HepG2 (cell line): ENCODE measurements around the gene PRKAR1B. TPM values are rescaled to one million over a fixed set of nuclear protein-coding genes. Genes with fewer than 3 reads are reported as not detected.
A peak's percentile ranks its signal among the peaks of the same experiment; 100 is the strongest.

Experiments
- ATAC-seq: fragments of 200-7000 bp; cut with Tn5 transposase; 3 replicates; pipeline ENCODE4 v1.9.1; 2020; ENCODE audit warnings: mild to moderate bottlenecking, moderate library complexity
- BruUV-seq: library from RNA; stranded (reverse); fragments of 400-500 nt; replicated peaks from 2 replicates; lab custom pipeline; 2021; lab: Mats Ljungman, UMichigan
- CTCF ChIA-PET: fragments of 300-600 bp; formaldehyde crosslinking; extraction: SDS; loops from one replicate; lab custom pipeline; 2021; ENCODE audit warnings: low total read pairs, inconsistent platforms, low intra/inter-chr PET ratio; lab: Yijun Ruan, JAX
- POLR2A ChIA-PET: fragments of 350-600 bp; sonication (Branson Sonifier 250); formaldehyde crosslinking; loops from one replicate; lab custom pipeline; 2020; ENCODE audit warnings: antibody characterized with exemption, inconsistent platforms; lab: Yijun Ruan, JAX
- DNase-seq: peaks from one replicate; pipeline ENCODE4 v3.0.0-alpha.2; 2015; ENCODE audit warnings: low spot score
- FAIRE-seq: peaks from 3 replicates; lab custom pipeline; 2011; peaks lifted over from hg19 to GRCh38; lab: Jason Lieb, UNC
- H2AFZ ChIP-seq: one replicate; pipeline ENCODE4 v1.6.1; 2011; ENCODE audit warnings: low read length, inconsistent platforms
- H3K27ac ChIP-seq: fragments of 300-600 bp; 3 replicates; pipeline ENCODE4 v1.8.0; 2011; ENCODE audit warnings: mixed run types, mild to moderate bottlenecking, mixed read lengths, low read length, inconsistent platforms; ENCODE audit not compliant: insufficient read depth; ENCODE audit errors: extremely low read length
- H3K27me3 ChIP-seq, 2 experiments: fragments of 200-600 bp in 1 of 2; 2 replicates in 1 of 2; 3 replicates in 1 of 2; pipeline versions ENCODE4 v1.6.0 to v1.8.0; 2011; ENCODE audit warnings: low read length in 2 of 2, mild to moderate bottlenecking in 2 of 2, moderate library complexity in 2 of 2, inconsistent platforms in 1 of 2; ENCODE audit not compliant: insufficient read depth in 2 of 2, control insufficient read depth in 1 of 2
- H3K36me3 ChIP-seq, 2 experiments: fragments of 200-600 bp in 1 of 2; replicated peaks in 1 of 2; 2 replicates in 1 of 2; 3 replicates in 1 of 2; pipeline versions ENCODE4 v1.5.1 to v1.8.0; 2011; ENCODE audit warnings: low read length in 2 of 2, inconsistent platforms in 1 of 2; ENCODE audit not compliant: insufficient read depth in 2 of 2, control insufficient read depth in 1 of 2
- H3K4me1 ChIP-seq: 2 replicates; pipeline ENCODE4 v1.5.1; 2012; ENCODE audit warnings: low read length, inconsistent platforms; ENCODE audit not compliant: insufficient read depth
- H3K4me2 ChIP-seq: 2 replicates; pipeline ENCODE4 v1.6.0; 2011; ENCODE audit warnings: low read depth, low read length, inconsistent platforms
- H3K4me3 ChIP-seq, 3 experiments: fragments of 200-600 bp in 1 of 3; sonication (generic), shearing (Covaris generic) in 1 of 3; replicated peaks in 1 of 3; 2 replicates each; pipeline ENCODE4 v1.5.1; 2011 to 2016; ENCODE audit warnings: low read length in 3 of 3, inconsistent platforms in 2 of 3, low read depth in 2 of 3, mild to moderate bottlenecking in 2 of 3, control low read depth in 1 of 3, mixed read lengths in 1 of 3; ENCODE audit not compliant: insufficient read depth in 1 of 3
- H3K79me2 ChIP-seq: one replicate; pipeline ENCODE4 v1.6.1; 2011; ENCODE audit warnings: low read length, inconsistent platforms; ENCODE audit not compliant: insufficient read depth
- H3K9ac ChIP-seq: 2 replicates; pipeline ENCODE4 v1.6.0; 2011; ENCODE audit warnings: mild to moderate bottlenecking, low read depth, low read length, inconsistent platforms; ENCODE audit not compliant: insufficient read depth
- H3K9me3 ChIP-seq: 2 replicates; pipeline ENCODE4 v1.5.1; 2012; ENCODE audit warnings: mild to moderate bottlenecking, low read length
- H4K20me1 ChIP-seq: 2 replicates; pipeline ENCODE4 v1.6.0; 2011; ENCODE audit warnings: inconsistent platforms, mild to moderate bottlenecking, low read length, moderate library complexity; ENCODE audit not compliant: insufficient read depth
- ATF6 ChIP-seq: sonication (generic); formaldehyde crosslinking; conservative IDR thresholded peaks from 2 replicates; pipeline ENCODE4 v1.4.0; 2020; ENCODE audit warnings: missing genetic modification reagents
- DMAP1 ChIP-seq: IDR thresholded peaks from 2 replicates; pipeline ENCODE4 v1.6.1; 2016
- KAT2B ChIP-seq: fragments of 150-350 bp; IDR thresholded peaks from 2 replicates; pipeline ENCODE4 v1.6.1; 2014; ENCODE audit warnings: low read depth, low read length, borderline replicate concordance
- KMT2B ChIP-seq: IDR thresholded peaks from 2 replicates; pipeline ENCODE4 v1.6.1; 2016; ENCODE audit warnings: missing genetic modification reagents, missing compliant biosample characterization
- MEIS1 ChIP-seq: sonication (generic); formaldehyde crosslinking; IDR thresholded peaks from 2 replicates; pipeline ENCODE4 v1.9.0; 2021; ENCODE audit warnings: mild to moderate bottlenecking, missing genetic modification reagents, moderate library complexity, borderline replicate concordance
- TGIF2 ChIP-seq: IDR thresholded peaks from 2 replicates; pipeline ENCODE4 v1.6.1; 2016; ENCODE audit warnings: control low read depth, missing compliant biosample characterization
- ZFP41 ChIP-seq: sonication (generic); formaldehyde crosslinking; IDR thresholded peaks from 2 replicates; pipeline ENCODE4 v1.4.0; 2020; ENCODE audit warnings: mild to moderate bottlenecking, missing genetic modification reagents, borderline replicate concordance
- ZNF709 ChIP-seq: sonication (generic); formaldehyde crosslinking; IDR thresholded peaks from 2 replicates; pipeline ENCODE4 v1.5.0; 2020; ENCODE audit warnings: mild to moderate bottlenecking, missing genetic modification reagents
- WGBS: methylation state at CpG from one replicate; pipeline ENCODE4 v1.1.6; 2017; ENCODE audit warnings: low lambda C conversion rate; 5-methylcytosine and 5-hydroxymethylcytosine counted together
- in situ Hi-C: cut with HindIII; loops from 2 replicates; pipeline ENCODE4 v1.10.0; 2017; ENCODE audit warnings: low pct_unique_long_range_greater_than_20kb; ENCODE audit not compliant: extremely low pct_ligation_motif_present
- intact Hi-C: fragments of 100-400 bp; cut with micrococcal nuclease; formaldehyde crosslinking; loops from one replicate; pipeline ENCODE4 v1.10.0; 2022; ENCODE audit not compliant: unreplicated experiment
- polyA plus RNA-seq, 8 experiments: library from polyadenylated mRNA; depleted of rRNA in 3 of 8; stranded (reverse) in 7 of 8; unstranded in 1 of 8; fragments of >200 nt; fragmentation: Illumina TruSeq in 4 of 8; extraction: Trizol in 4 of 8; gene quantifications; 2 replicates each; pipeline versions ENCODE4 v1.2.1 to v1.2.3, GENCODE V29; 2011 to 2016; ENCODE audit warnings: low read depth in 4 of 8, missing spikeins in 1 of 8, mixed read lengths in 1 of 8; ENCODE audit not compliant: insufficient read depth in 1 of 8
- total RNA-seq, 5 experiments: library from RNA; depleted of rRNA; stranded (reverse); fragments of >200 nt; fragmentation: Illumina TruSeq; extraction: Trizol; gene quantifications; 2 replicates each; pipeline ENCODE4 v1.2.3, GENCODE V29; 2016; ENCODE audit warnings: low read depth in 1 of 5
- TF ChIP-seq, protein P1 (sequence below): sonication (generic); formaldehyde crosslinking; IDR thresholded peaks from 2 replicates; pipeline ENCODE4 v1.4.0; 2020; ENCODE audit warnings: mild to moderate bottlenecking, missing genetic modification reagents, borderline replicate concordance
- TF ChIP-seq, protein P2 (sequence below): sonication (generic); formaldehyde crosslinking; IDR thresholded peaks from 2 replicates; pipeline ENCODE4 v1.4.0; 2020; ENCODE audit warnings: missing genetic modification reagents
- TF ChIP-seq, protein P3 (sequence below): sonication (generic); formaldehyde crosslinking; IDR thresholded peaks from 2 replicates; pipeline ENCODE4 v1.4.0; 2020; ENCODE audit warnings: mild to moderate bottlenecking, missing genetic modification reagents
- TF ChIP-seq, protein P4 (sequence below): sonication (generic); formaldehyde crosslinking; conservative IDR thresholded peaks from 2 replicates; pipeline ENCODE4 v1.8.1; 2023; ENCODE audit warnings: missing genetic modification reagents

PRKAR1B gene
- total and polyA plus RNA-seq, 2 of the 13 experiments (the other 11 are each of a cell fraction or from before 2014, with no cell fraction given): 7.9 to 28.2 TPM

DNA sequence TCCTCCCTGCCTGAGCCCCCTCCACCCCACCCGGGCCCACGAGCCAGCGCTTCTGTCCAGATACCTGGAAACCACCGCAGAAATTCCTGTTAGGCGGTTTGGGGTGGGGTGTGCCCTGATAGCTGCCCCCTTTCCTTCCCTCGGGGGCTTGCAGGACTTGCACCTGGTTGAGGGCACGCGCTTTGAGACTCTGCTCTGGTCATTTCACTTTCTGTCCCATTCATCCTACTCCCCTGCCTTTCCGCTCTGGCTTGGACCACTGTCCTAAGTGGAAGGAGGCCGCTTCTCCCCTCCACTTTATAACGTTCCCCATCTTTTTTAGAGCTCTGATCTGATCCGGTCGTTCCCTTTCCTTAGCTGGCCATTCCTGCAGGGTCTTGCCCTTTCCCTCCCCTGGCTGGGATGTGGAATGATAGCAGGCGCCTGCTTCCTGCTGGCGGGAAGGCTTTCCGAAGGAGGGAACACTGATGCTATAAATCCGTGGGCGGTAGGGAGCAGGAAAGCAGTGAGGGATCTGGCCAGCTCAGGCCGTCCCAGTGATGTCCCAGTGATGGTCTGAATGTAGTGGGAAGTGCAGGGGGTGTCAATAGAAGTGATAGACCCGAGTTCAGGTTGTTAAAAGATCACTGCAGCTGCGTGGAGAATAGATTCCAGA is 852 bp upstream of the PRKAR1B start:
- no TSS peak for BruUV-seq
- peaks cover 5 to 27% of the 10 kb centered on the region in 2 experiments for H3K36me3 ChIP-seq
- POLR2A ChIA-PET: interaction anchor here (1.3 kb wide), 1 partner anchor 110 kb away, joined by 3 read pairs; no protein-coding TSS in a partner anchor
- no peak overlapping the region for H3K27ac ChIP-seq
- peak overlapping the region; percentile 41; the same call in 1 of the 2 replicates for H3K9ac ChIP-seq
- DNase-seq: no peak
- no peaks in the 10 kb centered on the region for H3K9me3 ChIP-seq
- ATAC-seq: no peak
- no peak overlapping the region for H2AFZ ChIP-seq
- intact Hi-C loops (no loop called here), in situ Hi-C loops (no loop called here)
- peaks cover 67% of the 10 kb centered on the region for H3K4me1 ChIP-seq
- H3K27me3 ChIP-seq: no peaks in the 10 kb centered on the region; a peak in 1 of 5 replicates
- H3K4me2 ChIP-seq: peak overlapping the region; percentile 80
- CTCF ChIA-PET: no interaction called here
- no peaks in the 10 kb centered on the region for H4K20me1 ChIP-seq
- WGBS: 62% methylated on average over 21 of the region's 21 CpGs
- FAIRE-seq: no peak
- H3K79me2 ChIP-seq: peaks cover 31% of the 10 kb centered on the region
- H3K4me3 ChIP-seq: peak overlapping the region; percentile 80 to 99 (median 81); a peak in 5 of 6 replicates
- TF ChIP-seq ZFP41 (no peak), TGIF2 (no peak), ZNF709 (CRISPR knock-in tag) (no peak), ATF6 (CRISPR knock-in tag) (no peak), MEIS1 (CRISPR knock-in tag) (no peak), KMT2B (no peak), DMAP1 (peak; percentile 7; the same call in 1 of the 2 replicates), KAT2B (no peak)
- TF ChIP-seq, protein P1, sequence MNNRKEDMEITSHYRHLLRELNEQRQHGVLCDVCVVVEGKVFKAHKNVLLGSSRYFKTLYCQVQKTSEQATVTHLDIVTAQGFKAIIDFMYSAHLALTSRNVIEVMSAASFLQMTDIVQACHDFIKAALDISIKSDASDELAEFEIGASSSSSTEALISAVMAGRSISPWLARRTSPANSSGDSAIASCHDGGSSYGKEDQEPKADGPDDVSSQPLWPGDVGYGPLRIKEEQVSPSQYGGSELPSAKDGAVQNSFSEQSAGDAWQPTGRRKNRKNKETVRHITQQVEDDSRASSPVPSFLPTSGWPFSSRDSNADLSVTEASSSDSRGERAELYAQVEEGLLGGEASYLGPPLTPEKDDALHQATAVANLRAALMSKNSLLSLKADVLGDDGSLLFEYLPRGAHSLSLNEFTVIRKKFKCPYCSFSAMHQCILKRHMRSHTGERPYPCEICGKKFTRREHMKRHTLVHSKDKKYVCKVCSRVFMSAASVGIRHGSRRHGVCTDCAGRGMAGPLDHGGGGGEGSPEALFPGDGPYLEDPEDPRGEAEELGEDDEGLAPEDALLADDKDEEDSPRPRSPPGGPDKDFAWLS: no peak
- TF ChIP-seq, protein P2, sequence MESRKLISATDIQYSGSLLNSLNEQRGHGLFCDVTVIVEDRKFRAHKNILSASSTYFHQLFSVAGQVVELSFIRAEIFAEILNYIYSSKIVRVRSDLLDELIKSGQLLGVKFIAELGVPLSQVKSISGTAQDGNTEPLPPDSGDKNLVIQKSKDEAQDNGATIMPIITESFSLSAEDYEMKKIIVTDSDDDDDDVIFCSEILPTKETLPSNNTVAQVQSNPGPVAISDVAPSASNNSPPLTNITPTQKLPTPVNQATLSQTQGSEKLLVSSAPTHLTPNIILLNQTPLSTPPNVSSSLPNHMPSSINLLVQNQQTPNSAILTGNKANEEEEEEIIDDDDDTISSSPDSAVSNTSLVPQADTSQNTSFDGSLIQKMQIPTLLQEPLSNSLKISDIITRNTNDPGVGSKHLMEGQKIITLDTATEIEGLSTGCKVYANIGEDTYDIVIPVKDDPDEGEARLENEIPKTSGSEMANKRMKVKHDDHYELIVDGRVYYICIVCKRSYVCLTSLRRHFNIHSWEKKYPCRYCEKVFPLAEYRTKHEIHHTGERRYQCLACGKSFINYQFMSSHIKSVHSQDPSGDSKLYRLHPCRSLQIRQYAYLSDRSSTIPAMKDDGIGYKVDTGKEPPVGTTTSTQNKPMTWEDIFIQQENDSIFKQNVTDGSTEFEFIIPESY (CRISPR knock-in tag): peak; percentile 89
- TF ChIP-seq, protein P3, sequence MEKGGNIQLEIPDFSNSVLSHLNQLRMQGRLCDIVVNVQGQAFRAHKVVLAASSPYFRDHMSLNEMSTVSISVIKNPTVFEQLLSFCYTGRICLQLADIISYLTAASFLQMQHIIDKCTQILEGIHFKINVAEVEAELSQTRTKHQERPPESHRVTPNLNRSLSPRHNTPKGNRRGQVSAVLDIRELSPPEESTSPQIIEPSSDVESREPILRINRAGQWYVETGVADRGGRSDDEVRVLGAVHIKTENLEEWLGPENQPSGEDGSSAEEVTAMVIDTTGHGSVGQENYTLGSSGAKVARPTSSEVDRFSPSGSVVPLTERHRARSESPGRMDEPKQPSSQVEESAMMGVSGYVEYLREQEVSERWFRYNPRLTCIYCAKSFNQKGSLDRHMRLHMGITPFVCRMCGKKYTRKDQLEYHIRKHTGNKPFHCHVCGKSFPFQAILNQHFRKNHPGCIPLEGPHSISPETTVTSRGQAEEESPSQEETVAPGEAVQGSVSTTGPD (CRISPR knock-in tag): no peak
- TF ChIP-seq, protein P4, sequence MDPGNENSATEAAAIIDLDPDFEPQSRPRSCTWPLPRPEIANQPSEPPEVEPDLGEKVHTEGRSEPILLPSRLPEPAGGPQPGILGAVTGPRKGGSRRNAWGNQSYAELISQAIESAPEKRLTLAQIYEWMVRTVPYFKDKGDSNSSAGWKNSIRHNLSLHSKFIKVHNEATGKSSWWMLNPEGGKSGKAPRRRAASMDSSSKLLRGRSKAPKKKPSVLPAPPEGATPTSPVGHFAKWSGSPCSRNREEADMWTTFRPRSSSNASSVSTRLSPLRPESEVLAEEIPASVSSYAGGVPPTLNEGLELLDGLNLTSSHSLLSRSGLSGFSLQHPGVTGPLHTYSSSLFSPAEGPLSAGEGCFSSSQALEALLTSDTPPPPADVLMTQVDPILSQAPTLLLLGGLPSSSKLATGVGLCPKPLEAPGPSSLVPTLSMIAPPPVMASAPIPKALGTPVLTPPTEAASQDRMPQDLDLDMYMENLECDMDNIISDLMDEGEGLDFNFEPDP (CRISPR knock-in tag): no peak
